OCI-LY7 (cell line): ENCODE measurements around the gene CSH2.

ENCODE experiments used
- CTCF ChIP-seq: fragments of 200-600 bp; sonication (generic); conservative IDR thresholded peaks from 2 replicates; pipeline ENCODE4 v1.5.1; 2014; ENCODE audit warnings: mild to moderate bottlenecking, antibody characterized with exemption, low read length, moderate library complexity, mixed read lengths
- EZH2phosphoT487 ChIP-seq: fragments of 200-600 bp; sonication (generic); IDR thresholded peaks from 2 replicates; pipeline ENCODE4 v1.6.1; 2018; ENCODE audit warnings: low read depth, borderline replicate concordance, mild to moderate bottlenecking, mixed run types, antibody characterized with exemption, low read length, moderate library complexity, mixed read lengths

GRCh38 chr17:63880706-63881105, 7.2 kb upstream of the CSH2 start:
- TF ChIP-seq CTCF (no peak), EZH2phosphoT487 (no peak)
